ENCODE measurements around the gene CYP39A1.
"Not testable (repeated sequence)": the region's sequence is repeated elsewhere in the genome, so short reads cannot be mapped to it uniquely, and the experiment has no call there.

Gene CYP39A1

GRCh38 chr6:46648869-46649492 is 3.6 kb downstream of the CYP39A1 start:
- no peak for DNase-seq

GRCh38 chr6:46648108-46648507 is 4.5 kb downstream of the CYP39A1 start:
- DNase-seq, result not testable (repeated sequence)

GRCh38 chr6:46645265-46645664 is 7.4 kb downstream of the CYP39A1 start:
- no peak for DNase-seq

- no peak for DNase-seq
Measured at GRCh38 chr6:46642928-46643751, 9.5 kb downstream of the CYP39A1 start.

DNA sequence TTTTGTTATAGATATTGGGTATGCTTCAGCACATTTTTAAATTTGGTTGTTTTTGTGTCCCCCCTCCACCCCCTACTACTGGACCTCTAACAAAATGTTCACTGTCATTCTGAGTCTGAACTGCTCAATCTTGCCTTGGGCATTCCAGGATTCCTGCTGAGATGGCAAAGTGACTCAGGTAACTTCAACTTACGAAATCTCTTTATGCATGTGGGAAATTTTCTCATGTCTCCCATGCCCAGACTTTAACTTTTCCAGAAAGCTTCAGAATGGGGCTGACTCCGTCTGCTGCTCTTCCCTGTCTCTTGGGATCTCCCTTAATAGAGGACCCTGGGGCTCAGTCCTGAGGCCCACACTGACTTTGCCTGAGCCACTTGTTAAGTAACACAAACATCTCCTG is 14.0 kb downstream of the CYP39A1 start:
- no peak for DNase-seq

GRCh38 chr6:46637933-46638332 is 14.7 kb downstream of the CYP39A1 start:
- DNase-seq, result no peak

GRCh38 chr6:46637145-46637544 is 15.5 kb downstream of the CYP39A1 start:
- DNase-seq, result no peak

DNA sequence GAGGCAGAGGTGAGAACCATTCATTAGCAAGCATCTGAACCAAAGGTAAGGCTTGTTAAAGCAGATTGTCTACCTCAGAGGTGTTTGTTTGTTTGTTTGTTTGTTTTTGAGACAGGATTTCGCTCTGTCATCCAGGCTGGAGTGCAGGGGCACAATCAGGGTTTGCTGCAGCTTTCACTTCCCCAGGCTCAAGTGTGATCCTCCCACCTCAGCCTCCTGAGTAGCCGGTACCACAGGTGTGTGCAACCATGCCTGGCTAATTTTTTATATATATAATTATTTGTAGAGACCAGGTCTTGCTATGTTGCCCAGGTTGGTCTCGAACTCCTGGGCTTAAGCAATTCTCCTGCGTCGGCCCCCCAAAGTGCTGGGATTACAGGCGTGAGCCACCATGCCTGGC is 17.2 kb downstream of the CYP39A1 start:
- no peak for DNase-seq

- DNase-seq, result no peak
Measured at GRCh38 chr6:46632053-46632452, 20.6 kb downstream of the CYP39A1 start.

DNA sequence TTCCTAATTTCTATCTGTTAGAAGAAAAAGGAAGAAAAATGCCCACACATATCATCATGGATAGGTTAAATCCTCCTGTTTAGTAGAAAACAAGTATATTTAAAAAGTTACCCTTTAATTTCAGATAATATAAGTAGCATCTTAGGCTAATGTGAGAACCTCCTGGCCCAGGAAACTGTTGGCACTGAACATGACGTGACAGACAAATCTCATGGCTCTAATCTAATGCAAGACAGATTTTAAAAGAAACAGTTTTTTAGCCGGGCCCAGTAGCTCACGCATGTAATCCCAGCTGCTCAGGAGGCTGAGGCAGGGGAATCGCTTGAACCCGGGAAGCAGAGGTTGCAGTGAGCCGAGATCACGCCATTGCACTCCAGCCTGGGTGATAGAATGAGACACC is 22.9 kb downstream of the CYP39A1 start:
- no peak for DNase-seq

DNA sequence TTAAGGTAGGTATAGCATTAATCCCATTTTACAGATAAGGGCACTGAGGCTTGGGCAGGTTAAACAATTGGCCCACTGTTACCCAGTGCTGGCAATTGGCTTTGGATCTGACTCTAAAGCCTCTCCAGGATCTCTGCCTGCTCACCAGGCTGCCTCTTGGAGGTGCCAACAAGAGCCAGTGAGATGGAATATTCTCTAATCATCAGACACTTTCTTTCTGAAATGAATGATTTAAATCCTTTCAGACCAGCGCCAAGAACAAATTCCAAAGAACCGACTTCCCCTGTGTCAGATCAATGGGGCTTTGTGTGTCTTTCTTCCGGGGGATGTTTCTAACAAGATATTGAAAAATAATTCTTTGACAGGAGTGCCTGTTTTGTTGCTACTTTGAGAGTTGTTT is 23.6 kb downstream of the CYP39A1 start:
- DNase-seq, result no peak

GRCh38 chr6:46628498-46628897 is 24.1 kb downstream of the CYP39A1 start:
- DNase-seq, result no peak

- DNase-seq, result no peak
Measured at GRCh38 chr6:46626976-46627375, 25.6 kb downstream of the CYP39A1 start.

DNA sequence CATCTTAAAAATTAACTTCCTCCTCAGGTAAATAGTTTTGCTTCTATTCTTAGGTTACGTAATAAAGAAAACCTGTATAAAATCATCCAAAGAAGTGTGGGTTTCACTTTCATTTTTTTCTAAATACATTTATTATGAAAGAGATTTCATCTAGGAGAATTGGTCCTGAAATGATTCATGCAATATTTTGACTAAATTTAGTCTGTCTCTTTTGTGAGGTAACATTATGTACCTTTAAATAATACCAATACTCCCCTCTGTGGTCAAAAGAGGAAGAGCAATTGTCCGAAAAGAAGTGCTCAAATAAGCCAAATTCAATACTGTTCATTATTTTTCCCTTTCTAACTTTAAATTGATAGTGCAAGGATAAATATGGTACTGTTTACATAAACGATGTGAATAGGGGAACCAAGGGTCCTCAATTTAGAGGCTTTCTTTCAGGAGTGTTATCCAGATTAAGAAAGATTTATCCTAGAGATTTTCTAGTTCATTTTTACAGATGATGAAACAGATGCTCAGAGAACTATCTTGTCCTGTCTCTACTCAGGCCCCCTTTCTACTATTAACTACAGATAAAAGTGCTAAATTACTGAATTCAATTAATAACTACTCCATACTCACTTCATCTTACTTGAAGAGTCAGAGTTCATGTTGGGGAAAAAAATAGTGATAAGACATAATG is 26.2 kb downstream of the CYP39A1 start:
- DNase-seq, result peak; percentile 18 to 59

DNA sequence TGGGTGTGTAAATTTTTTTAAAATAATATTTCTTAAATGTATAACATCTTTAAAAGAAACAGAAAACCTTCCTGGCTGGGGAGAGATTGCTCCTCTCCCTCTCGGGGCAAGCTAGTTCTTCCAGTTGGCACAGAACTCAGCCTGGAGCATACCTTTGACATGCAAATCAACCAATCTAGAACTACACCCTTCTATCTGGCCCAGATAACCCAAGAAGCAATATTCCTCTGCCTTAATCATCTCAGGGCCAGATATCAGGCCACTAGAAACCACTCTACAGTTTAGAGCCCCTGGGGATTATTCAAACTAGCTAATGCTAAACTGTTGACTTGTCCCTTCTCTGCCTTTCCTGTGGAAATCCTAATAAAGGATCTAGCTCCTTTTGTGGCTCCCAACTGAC is 33.9 kb downstream of the CYP39A1 start:
- no peak for DNase-seq

- DNase-seq, result no peak
Measured at GRCh38 chr6:46612645-46613044, 40.0 kb downstream of the CYP39A1 start.

DNA sequence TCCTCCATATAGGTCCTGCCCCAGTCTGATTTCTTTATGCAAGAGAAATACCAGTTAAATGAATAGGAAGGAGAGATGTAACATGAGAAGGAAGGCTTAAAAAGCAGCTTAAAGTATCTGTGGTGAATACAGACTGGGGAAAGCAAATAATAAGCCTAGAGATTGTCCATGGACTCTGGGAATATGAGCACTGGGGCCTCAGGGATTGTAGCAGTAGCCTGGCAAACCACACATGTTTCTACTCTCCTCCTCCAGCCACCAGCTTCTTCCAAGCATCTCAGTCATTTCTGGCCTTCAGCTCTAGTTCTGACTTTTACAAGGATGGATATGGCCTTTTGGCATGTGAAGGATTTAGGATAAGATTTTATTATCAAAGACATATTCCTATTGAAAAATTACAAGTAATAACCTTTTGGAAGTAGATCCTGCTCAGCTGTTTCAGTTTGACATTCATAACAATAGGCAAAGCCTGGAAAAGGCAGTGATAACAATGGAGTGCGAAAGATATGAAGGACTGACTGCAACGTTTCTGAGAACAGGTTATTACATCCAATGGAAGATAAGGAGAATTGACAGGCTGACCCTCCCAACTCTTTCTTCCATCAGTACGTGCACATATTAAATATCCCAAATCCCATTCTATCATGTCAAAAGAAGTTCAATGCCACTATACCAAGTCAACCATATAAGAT is 41.6 kb downstream of the CYP39A1 start:
- DNase-seq, result no peak

DNA sequence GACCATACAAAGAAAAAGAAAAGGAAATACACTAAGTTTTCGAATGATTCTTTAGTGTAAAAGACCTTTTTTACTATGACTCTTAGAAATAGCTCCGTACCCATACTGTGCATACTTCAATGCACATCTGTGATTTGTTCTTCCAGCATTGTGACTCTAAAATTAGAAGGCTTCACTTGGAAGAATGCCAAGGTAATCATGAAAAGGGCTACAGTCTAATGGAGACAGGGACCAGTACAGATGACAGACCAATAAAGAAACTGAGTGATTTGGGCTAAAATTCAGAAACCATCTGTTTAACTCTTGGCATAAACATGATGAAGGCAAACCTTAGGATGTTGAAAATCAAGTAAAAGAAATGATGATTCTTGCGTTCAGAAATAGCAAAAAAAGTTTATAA is 46.3 kb downstream of the CYP39A1 start:
- no peak for DNase-seq

DNA sequence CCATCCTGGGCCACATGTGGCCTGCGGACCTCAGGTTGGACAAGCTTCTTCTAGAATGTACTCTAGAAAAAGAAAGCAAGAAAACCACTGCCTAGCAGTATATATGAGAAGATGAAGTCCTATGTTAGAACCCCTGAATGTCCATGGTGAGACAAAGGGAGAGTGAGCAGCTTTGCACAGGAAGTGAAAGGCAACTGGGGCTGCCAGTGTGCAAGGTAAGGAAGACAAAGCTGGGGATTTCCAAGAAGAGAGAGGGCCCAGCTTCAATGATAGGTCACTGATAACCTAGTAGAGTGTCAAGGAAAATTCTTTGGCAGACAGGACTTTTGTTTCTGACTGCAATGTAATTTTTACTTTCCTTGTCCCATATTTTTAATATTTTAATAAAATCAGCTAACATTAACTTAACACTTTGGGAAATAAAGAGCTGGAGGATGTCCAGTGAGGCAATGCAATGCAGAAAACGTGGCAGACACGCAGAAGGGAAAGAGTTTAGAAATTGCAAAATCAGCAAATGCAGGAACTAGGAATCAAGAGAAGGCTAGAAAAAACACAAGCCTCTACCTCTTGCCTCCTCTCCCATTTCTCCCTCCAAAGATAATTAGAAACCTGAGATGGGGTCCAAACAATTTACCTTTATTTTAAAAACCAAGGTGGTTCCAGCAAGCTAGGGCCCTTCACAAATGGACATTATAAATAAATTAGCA is 47.4 kb downstream of the CYP39A1 start:
- DNase-seq, result no peak

DNA sequence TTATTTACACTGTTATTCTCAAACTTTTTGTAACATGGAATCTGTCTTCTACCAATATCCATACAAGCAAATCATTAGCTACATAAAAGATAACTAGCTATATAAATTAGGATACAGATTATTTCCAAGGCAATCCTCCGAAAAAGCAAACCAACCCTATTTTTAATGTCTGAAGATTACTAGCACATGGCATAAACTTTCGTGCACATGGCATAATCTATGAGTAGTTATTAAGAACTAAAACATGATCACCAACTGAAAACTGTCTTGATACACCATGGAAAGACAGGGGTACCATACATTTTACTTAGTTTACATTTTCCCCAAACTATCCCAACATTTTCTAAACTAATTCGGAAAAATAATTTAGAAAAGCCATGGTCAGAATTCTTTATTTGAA is 54.4 kb downstream of the CYP39A1 start:
- no peak for DNase-seq

DNA sequence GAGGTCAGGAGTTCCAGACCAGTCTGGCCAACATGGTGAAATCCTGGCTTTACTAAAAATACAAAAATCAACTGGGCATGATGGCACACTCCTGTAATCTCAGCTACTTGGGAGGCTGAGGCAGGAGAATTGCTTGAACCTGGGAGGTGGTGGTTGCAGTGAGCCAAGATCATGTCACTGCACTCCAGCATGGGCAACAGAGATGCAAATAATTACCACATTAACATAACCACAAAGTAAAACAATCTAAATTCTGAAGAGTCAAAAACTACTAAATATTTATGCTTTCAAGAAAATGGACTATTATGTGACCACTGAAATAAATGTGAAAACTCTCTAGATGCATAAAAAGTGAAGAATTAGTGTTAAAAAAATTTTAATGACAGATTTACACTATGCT is 59.9 kb downstream of the CYP39A1 start:
- DNase-seq, result no peak

- no peak for DNase-seq
Measured at GRCh38 chr6:46592046-46592445, 60.6 kb downstream of the CYP39A1 start.

GRCh38 chr6:46590765-46591164 is 61.9 kb downstream of the CYP39A1 start:
- no peak for DNase-seq

Measured in inflammatory macrophage treated with lipopolysaccharide for 1 hour (primary cell).